Fibroblast of villous mesenchyme (primary cell): ENCODE measurements around the gene PARK7. TPM values are rescaled to one million over a fixed set of nuclear protein-coding genes. Genes with fewer than 3 reads are reported as not detected.

Experiments
- DNase-seq: peaks from one replicate; pipeline ENCODE4 v3.0.0-alpha.2; 2010; ENCODE audit warnings: low read depth
- H3K4me3 ChIP-seq: 2 replicates; pipeline ENCODE4 v1.5.1; 2011; ENCODE audit warnings: low read depth, mild to moderate bottlenecking, low read length
- CTCF ChIP-seq: IDR thresholded peaks from 2 replicates; pipeline ENCODE4 v1.5.1; 2012; ENCODE audit warnings: low read depth, mild to moderate bottlenecking, low read length; ENCODE audit not compliant: insufficient read depth
- total RNA-seq: library from RNA; depleted of rRNA; stranded (reverse); fragments of >200 nt; gene quantifications from 2 replicates; pipeline ENCODE4 v1.2.3, GENCODE V29; 2012

PARK7 gene
- total RNA-seq, 1 donor = 198 TPM

- peak; percentile 30 for DNase-seq
- H3K4me3 ChIP-seq = no peak overlapping the region
- TF ChIP-seq CTCF = no peak
These were observed 47.8 kb downstream of the PARK7 start for GRCh38 chr1:8009043-8010002.

- peak; percentile 43 for DNase-seq
- no peak for TF ChIP-seq CTCF
- H3K4me3 ChIP-seq = no peak overlapping the region
These were observed 48.7 kb downstream of the PARK7 start for GRCh38 chr1:8010080-8010664.

- H3K4me3 ChIP-seq = no peak overlapping the region
- DNase-seq = peak; percentile 13
- TF ChIP-seq CTCF = no peak
These were observed 49.5 kb downstream of the PARK7 start for GRCh38 chr1:8011016-8011415.

GRCh38 chr1:8011923-8012858 lies 50.7 kb downstream of the PARK7 start:
- DNase-seq = peak; percentile 38
- TF ChIP-seq CTCF = no peak

GRCh38 chr1:8012955-8013354 lies 51.4 kb downstream of the PARK7 start:
- no peak overlapping the region for H3K4me3 ChIP-seq
- DNase-seq = peak; percentile 13
- no peak for TF ChIP-seq CTCF

More at GRCh38 chr1:8011923-8012858, 50.7 kb downstream of the PARK7 start:
- H3K4me3 ChIP-seq = no peak overlapping the region

- peak; percentile 13 for DNase-seq
- no peak for TF ChIP-seq CTCF
- no peak overlapping the region for H3K4me3 ChIP-seq
These were observed 51.9 kb downstream of the PARK7 start for GRCh38 chr1:8013399-8013798.
